HG03378 (cell line): ENCODE data around the gene DAO.
A peak's percentile ranks its signal among the peaks of the same experiment; 100 is the strongest.
"Not testable (repeated sequence)": the region's sequence is repeated elsewhere in the genome, so short reads cannot be mapped to it uniquely, and the experiment has no call there.

Experiments used
- ATAC-seq: cut with Tn5 transposase; IDR thresholded peaks from one replicate; pipeline ENCODE4 v1.9.1; 2021; ENCODE audit warnings: mild to moderate bottlenecking, moderate library complexity; ENCODE audit not compliant: unreplicated experiment

DAO gene

DNA sequence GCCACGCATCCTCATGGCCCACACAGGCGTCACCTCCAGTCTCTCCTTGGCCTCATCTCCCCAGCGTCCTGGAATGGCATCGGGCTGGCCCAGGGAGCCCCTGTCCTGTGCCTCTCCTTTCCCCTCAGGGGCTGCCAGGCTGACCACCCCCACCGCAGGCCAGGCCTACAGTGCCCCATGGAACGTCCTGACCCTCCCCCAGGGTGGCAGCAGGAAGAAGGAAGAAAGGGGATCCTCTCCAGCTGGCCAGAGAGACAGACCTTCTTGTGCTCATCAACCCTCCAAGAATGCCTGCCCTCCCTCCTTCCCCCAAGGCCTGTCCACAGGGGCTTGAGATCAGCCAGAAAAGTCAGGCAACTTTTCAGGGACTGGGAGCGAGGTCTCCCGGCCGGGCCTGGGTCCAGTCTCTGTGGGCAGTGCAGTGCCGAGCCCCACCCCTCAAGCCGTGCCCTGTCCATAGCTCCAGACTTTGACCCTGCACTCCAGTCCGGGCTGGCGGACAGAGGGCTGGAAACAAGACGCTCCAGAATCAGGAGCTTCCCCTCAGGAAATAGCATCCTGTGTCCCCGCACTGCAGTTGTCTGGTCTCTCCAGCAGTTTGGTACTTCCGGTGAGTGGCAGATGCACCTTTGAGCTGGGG lies at the start of gene DAO:
DAO (plus strand) TSS at position 478 of the 640 bp plus-strand sequence. CDS start 4,915 bp downstream, outside the sequence.
- no peak for ATAC-seq

GRCh38 chr12:108831309-108831991 lies 48.4 kb upstream of the DAO start:
- peak; percentile 65 for ATAC-seq

DNA sequence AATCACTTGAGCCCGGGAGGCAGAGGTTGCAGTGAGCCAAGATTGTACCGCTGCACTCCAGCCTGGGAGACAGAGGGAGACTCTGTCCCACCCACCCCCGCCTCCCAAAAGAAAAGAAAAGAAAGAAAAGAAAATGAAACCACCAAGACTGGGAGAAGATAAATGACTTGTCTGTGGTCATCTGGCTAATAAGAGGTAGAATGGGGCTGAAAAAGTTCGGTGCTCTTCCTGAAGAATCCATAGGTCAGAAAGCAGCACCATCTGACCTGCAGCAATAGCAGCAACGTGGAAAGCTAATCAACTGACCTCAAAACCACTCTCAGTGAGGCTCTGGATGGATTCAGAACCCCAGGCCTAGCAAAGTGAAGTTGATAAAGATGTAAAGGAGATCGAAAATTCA lies 47.7 kb upstream of the DAO start:
- ATAC-seq: no peak

GRCh38 chr12:108832730-108833354 lies 47.0 kb upstream of the DAO start:
- no peak for ATAC-seq

- ATAC-seq: no peak
These were observed 46.5 kb upstream of the DAO start for GRCh38 chr12:108833355-108833733.

DNA sequence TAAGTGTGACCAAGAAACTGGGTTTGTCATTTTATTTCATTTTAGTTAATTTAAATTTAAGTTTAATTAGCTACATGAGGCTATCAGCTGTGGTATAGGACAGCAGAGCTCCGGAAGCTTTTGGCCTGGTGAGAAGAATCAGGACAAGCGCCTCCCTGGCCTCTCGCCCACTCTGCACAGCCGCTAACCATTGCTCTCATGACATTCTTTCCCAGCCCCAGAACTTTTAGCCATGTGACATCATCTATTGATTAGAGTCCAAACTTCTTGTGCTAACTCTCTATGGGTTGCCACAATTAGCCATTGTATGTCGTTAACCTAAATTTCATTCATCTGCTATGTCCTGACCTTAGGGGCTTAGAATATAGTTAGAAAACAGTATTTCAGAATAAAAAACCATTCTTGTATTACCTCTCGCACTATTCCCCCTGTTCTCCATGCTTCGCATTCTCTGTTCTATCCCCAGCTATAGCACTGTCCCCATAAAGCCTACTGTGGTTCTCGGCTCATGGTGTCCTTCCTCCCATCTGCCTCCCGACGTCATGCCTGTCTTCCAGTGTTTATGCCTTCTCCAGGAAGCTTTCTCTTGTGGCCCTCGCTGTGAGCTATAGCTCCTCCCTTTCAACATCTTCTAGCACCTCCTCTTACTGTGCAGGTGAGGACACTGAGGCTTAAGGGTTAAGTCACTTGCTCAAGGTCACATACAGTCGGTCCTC lies 46.0 kb upstream of the DAO start:
- ATAC-seq: no peak

DNA sequence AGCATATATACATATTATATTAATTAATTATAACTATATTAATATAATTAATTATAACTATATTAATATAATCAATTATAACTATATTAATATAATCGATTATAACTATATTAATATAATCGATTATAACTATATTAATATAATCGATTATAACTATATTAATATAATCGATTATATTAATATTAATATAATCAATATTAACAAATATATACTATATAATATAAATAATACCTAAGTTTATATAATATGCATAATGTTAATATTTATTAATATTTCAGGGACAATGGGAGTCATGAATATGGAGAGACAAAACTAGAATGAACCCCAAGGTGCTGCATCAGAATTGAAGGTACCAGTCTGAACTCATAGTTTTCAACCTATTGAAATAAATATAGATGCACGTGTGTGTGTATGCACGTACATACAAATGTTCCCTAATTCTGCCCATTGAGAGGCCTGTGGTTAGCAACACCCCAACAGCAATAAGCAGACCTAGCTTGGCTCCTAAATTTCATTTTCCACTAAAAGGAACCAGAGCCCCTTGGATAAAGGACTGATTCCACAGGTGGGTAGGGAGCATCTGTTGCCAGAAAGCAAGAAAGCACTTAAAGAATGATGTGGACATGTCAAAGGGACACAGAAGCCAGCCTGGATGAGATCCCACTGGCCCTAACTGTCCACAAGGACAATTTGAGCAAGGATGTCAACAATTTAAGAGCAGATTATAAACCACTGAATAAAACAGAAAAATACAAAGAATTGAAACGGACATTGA lies 43.8 kb upstream of the DAO start:
- no peak for ATAC-seq

DNA sequence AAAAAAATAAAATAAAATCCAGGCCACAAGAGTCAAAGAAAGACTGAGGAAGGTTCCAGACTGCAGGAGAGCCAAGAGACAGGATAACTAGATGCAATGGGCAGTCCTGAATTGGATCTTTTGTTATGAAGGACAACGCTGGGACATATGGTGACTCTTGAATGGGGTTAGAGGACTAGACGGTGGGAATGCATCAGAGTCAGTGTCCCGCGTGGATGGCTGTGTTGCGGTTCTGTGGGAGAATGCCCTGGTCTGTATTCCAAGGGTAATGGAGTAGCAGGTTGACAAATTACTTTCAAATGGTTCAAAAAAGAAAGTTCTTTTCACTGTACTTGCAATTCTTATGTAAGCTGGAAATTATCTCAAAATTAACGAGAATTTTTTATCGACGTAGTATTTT lies 42.7 kb upstream of the DAO start:
- ATAC-seq: no peak

DNA sequence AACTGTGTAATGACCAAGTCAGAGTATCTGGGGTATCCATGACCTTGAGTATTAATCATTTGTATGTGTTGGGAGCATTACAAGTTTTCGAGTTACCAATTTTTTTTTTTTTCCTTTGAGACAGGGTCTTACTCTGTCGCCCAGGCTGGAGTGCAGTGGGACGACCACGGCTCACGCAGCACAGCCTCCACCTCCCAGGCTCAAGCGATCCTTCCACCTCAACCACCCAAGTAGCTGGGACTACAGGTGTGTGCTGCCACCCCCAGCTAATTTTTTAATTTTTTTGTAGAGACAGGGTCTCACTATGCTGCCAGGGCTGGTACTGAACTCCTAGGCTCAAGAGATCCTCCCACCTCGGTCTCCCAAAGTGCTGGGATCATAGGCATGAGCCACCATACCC lies 42.2 kb upstream of the DAO start:
- ATAC-seq: no peak

DNA sequence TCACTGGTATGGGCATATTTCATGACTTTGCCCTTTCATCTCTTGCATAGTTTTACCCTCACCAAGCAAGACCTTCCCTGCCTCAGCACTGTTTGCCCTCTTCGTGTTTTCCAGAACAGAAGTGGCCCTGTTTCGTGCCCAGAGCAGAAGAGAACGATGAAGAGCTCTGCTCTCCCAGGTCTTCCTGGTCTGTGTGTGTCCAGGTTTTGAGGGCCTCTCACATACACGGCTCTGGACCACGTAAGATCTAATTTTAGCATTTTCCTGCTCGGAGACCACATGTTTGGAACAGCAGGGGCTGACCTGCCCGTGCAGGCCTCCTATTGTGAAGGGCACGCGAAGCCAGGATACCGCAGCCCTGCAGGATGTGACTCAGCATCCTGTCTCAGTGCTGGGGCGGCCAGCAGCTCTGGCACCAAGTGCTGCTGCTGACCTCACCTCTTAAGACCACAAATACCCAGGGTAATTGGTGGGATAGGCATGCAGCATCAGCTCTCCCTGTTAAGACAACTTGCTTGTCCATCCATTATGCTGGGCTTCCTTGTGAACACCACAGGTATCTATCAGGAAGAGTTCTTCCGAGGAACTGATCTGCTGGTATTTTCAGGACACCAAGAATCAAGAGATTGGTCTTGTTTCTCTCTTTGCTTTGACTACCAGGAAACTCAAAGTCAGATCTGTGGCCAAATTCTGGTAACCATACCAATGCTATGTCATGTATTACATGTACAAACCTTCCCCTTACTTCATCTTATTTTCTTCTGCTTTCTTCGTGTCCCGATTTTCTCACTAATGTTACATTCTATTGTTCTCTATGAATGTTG lies 41.5 kb upstream of the DAO start:
- ATAC-seq: peak; percentile 86

GRCh38 chr12:108839018-108839889 lies 40.6 kb upstream of the DAO start:
- ATAC-seq: no peak

DNA sequence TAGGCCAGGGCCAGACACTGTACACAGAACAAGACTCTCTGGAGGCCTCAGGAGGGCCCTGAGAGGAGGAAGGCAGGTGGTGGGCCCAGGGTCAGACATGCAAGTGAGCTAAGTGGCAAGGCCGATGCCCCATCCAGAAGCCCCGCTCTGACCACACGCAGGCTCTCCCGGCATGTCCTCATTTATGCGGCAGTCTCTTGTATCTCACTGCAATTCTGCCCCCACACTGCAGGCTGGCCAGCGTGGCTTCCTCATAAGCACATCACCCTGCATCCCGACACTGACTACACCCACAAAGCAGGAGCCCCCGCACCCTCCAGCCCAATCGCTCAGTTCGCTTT lies 40.0 kb upstream of the DAO start:
- ATAC-seq: no peak

DNA sequence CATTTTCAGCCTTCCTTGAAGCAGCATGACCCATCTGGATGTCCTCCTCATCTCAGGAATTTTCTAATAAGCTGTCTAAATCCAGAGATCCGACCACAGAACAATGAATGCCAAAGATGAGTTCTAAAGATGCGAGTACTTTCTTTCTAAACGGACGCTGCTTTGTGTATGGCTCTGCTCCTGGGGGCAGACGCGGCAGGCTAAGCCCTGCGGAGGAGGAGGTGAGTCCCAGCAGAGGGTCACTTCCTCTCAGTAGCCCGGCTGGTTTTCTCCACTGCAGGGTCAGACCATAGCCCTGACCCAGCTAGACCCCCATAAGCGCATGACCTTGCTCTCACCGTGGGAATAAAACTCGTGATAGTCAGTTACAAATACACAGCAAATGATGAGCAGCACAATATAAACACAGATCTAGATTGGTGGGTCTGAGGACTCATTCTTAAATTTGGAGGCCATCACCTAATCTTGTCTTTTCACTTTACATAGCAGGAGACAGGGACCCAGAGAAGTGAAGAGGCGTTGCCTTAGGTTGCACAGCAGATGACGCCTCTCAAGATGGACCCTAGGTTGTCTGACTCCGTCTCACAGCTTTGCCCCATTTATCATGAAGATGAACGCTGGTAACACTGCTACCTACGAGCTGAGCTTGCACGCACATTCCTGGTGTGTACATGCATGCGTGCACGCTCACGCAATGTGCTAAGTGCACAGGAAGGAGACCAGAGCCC lies 39.1 kb upstream of the DAO start:
- ATAC-seq: no peak

DNA sequence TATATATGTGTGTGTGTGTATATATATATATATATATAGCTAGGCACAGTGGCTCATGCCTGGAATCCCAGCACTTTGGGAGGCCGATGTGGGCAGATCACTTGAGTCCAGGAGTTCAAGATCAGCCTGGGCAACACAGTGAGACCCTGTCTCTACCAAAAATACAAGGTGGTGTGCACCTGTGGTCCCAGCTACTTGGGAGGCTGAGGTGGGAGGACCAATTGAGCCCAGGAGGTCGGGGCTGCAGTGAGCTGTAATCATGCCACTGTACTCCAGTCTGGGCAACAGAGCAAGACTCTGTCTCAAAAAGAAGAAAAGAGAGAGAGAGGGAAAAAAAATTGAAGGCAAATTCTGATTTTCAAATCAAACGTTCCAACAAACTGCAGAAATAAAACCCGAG lies 38.1 kb upstream of the DAO start:
- ATAC-seq: not testable (repeated sequence)

GRCh38 chr12:108842361-108842760 lies 37.5 kb upstream of the DAO start:
- ATAC-seq: no peak

GRCh38 chr12:108843187-108843586 lies 36.7 kb upstream of the DAO start:
- ATAC-seq: no peak

- ATAC-seq: no peak
These were observed 34.2 kb upstream of the DAO start for GRCh38 chr12:108845696-108846095.

DNA sequence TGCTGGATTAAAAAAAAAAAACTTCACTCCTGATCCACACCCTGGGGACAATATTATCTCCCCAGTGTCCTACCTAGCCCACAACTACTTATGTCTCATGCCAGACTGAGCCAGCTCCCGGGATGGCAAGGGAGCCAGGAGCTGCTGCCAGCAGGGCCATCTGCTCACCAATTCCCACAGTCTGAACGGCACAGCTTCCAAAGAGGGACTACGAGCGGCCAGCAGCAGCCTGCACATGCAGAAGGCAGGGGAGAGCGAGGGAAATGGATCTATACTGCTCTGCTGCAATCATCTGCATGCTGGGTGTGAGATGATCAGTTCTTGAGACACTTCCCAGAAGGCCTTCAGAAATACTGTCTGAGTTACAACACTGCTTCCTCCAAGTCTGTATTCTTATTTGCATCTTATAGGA lies 33.6 kb upstream of the DAO start:
- no peak for ATAC-seq

GRCh38 chr12:108847705-108848104 lies 32.2 kb upstream of the DAO start:
- no peak for ATAC-seq
